Transverse colon (tissue), 4 donors: ENCODE results near the gene LCE7A. TPM values are rescaled to one million over a fixed set of nuclear protein-coding genes. Genes with fewer than 3 reads are reported as not detected.

Source experiments
- DNase-seq: peaks from one replicate; pipeline ENCODE4 v3.0.0-alpha.2; 2019
- H3K27ac ChIP-seq, 4 donors: fragments of 200-600 bp; sonication (generic); 2 replicates each; pipeline ENCODE4 v1.5.1; 2016 to 2018; ENCODE audit warnings: inconsistent platforms in 4 of 4
- H3K27me3 ChIP-seq: fragments of 200-600 bp; sonication (generic); 2 replicates; pipeline ENCODE4 v1.5.1; 2017; ENCODE audit warnings: inconsistent platforms
- H3K36me3 ChIP-seq, 4 donors: fragments of 200-600 bp; sonication (generic); 2 replicates each; pipeline ENCODE4 v1.5.1; 2017 to 2019; ENCODE audit warnings: inconsistent platforms in 4 of 4
- H3K4me1 ChIP-seq, 4 donors: fragments of 200-600 bp; sonication (generic); 2 replicates each; pipeline ENCODE4 v1.5.1; 2017 to 2020; ENCODE audit warnings: inconsistent platforms in 4 of 4
- H3K4me3 ChIP-seq, 4 donors: fragments of 200-600 bp; sonication (generic); 1 replicate in 1 of 4; 2 replicates in 3 of 4; pipeline versions ENCODE4 v1.5.1 to v1.6.1; 2017 to 2019; ENCODE audit warnings: inconsistent platforms in 4 of 4
- H3K9me3 ChIP-seq, 2 donors: fragments of 200-600 bp; sonication (generic); 2 replicates each; pipeline ENCODE4 v1.5.1; 2017 to 2019; ENCODE audit warnings: inconsistent platforms in 2 of 2
- EP300 ChIP-seq: sonication (generic); formaldehyde crosslinking; IDR thresholded peaks from one replicate; pipeline ENCODE4 v1.6.1; 2017; ENCODE audit warnings: antibody characterized with exemption, low read depth
- POLR2A ChIP-seq: fragments of 450-650 bp; IDR thresholded peaks from one replicate; pipeline ENCODE4 v1.6.1; 2016; ENCODE audit warnings: antibody characterized with exemption, mild to moderate bottlenecking, moderate library complexity
- POLR2AphosphoS5 ChIP-seq, 3 donors: sonication (generic); formaldehyde crosslinking; IDR thresholded peaks; one replicate each; pipeline ENCODE4 v1.6.1; 2016; ENCODE audit warnings: antibody characterized with exemption in 3 of 3
- WGBS, 2 donors: methylation state at CpG; one replicate each; pipeline ENCODE4 v1.1.5; 2018; ENCODE audit warnings: low coverage in 1 of 2; 5-methylcytosine and 5-hydroxymethylcytosine counted together
- in situ Hi-C, 4 donors: fragments of 200-750 bp; cut with MboI; loops; one replicate each; pipeline versions ENCODE4 v1.15.0 to v1.15.1; 2017; ENCODE audit warnings: low sequenced_read_pairs in 3 of 4, low pct_ligation_motif_present in 1 of 4, low pct_unique_long_range_greater_than_20kb in 1 of 4
- intact Hi-C: fragments of 100-400 bp; cut with DNase I; formaldehyde crosslinking; loops from one replicate; pipeline ENCODE4 v1.15.1; 2023; ENCODE audit warnings: low total_unique reads
- total RNA-seq, 4 donors: library from RNA; depleted of rRNA; stranded (reverse); fragments of >200 nt; gene quantifications; one replicate each; pipeline ENCODE4 v1.1.0, GENCODE V29; 2016
- TF ChIP-seq, protein P1 (sequence below), 5 experiments: fragments of 200-600 bp in 3 of 5; fragments of 450-650 bp in 2 of 5; sonication (generic) in 3 of 5; IDR thresholded peaks; 1 replicate in 2 of 5; 2 replicates in 3 of 5; pipeline ENCODE4 v1.5.1; 2016 to 2017; ENCODE audit warnings: antibody characterized with exemption in 5 of 5, inconsistent platforms in 3 of 5, mild to moderate bottlenecking in 2 of 5, moderate library complexity in 1 of 5

Gene LCE7A
- total RNA-seq, 4 donors from 2014 or later: not detected

DNA sequence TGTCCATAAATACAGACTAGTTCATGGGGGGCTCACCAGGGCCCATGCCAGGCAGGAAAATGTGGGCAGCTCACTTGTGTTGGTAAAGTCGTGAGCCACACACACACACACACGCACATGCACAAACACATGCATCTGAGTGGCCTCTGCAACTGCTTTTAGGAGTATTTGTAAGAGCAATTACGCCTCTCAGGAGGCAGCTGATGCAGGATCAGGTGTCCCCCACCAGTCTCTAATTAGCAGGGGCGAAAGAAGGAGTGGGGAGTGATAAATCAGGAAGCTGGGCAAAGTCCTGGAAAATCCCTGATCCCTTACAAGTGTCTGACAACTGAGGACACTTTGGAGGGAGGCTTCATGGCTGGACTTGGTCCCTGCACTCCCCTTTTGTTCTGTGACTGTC is 42.8 kb downstream of the LCE7A start:
- Histone ChIP-seq H3K27ac (no peak overlapping the region), H3K9me3 (no peaks in the 10 kb centered on the region), H3K4me1 (no peaks in the 10 kb centered on the region), H3K27me3 (no peaks in the 10 kb centered on the region), H3K4me3 (no peak overlapping the region), H3K36me3 (no peaks in the 10 kb centered on the region)
- WGBS, 2 donors: 70% methylated on average over 4 of the region's 4 CpGs; no CpG with 5 or more reads in 1 of the 2 donors
- no peak for TF ChIP-seq EP300
- no peak for TF ChIP-seq POLR2AphosphoS5 (IDR thresholded peaks at IDR 0.05)
- no peak for TF ChIP-seq POLR2A
- TF ChIP-seq, protein P1, sequence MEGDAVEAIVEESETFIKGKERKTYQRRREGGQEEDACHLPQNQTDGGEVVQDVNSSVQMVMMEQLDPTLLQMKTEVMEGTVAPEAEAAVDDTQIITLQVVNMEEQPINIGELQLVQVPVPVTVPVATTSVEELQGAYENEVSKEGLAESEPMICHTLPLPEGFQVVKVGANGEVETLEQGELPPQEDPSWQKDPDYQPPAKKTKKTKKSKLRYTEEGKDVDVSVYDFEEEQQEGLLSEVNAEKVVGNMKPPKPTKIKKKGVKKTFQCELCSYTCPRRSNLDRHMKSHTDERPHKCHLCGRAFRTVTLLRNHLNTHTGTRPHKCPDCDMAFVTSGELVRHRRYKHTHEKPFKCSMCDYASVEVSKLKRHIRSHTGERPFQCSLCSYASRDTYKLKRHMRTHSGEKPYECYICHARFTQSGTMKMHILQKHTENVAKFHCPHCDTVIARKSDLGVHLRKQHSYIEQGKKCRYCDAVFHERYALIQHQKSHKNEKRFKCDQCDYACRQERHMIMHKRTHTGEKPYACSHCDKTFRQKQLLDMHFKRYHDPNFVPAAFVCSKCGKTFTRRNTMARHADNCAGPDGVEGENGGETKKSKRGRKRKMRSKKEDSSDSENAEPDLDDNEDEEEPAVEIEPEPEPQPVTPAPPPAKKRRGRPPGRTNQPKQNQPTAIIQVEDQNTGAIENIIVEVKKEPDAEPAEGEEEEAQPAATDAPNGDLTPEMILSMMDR (IDR thresholded peaks at IDR 0.05): no peak
- no peak for DNase-seq
- in situ Hi-C loops (no loop called here), intact Hi-C loops (no loop called here)

DNA sequence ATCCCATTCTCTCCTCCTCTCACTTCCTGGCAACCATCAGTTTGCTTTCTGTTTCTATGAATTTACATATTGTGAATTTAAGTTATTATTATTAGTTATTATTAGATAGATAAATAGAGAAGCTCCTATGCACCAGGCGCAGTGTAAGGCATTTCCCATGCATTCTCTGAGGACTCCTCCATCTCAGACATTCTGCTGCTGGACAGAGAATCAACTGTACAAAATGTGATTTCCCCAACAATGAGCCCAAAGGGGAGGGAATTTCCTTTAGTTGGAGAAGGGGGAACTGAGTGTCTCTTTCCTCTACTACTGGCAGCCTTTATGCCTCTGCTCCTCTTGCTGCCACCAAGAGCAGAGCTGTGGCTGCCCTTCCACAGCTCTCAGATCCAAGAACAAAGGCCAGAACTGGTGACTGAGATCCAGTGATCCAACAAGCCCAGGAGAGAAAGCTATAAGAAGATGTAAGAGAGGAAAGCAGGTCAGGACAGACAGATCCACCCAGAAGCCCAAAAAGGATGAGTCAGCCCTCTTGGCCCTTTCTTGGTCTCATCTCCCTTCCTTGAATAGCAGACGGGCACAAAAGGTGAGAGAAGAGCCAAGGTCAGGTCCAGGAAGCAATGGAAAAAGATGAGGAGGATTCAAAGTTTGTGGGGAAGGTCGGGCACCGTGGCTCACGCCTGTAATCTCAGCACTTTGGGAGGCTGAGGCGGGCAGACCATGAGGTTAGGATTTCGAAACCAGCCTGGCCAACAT is 45.1 kb downstream of the LCE7A start:
- H3K9me3 ChIP-seq: no peaks in the 10 kb centered on the region
- intact Hi-C loops: no loop called here
- H3K4me1 ChIP-seq: no peaks in the 10 kb centered on the region
- no peak overlapping the region for H3K4me3 ChIP-seq
- DNase-seq: no peak
- H3K27me3 ChIP-seq: no peaks in the 10 kb centered on the region
- 81 to 93% methylated on average over 7 of the region's 7 CpGs for WGBS, 2 donors
- no peak for TF ChIP-seq POLR2A
- TF ChIP-seq POLR2AphosphoS5 (IDR thresholded peaks at IDR 0.05): no peak
- TF ChIP-seq EP300: no peak
- TF ChIP-seq, protein P1 (IDR thresholded peaks at IDR 0.05): no peak
- no peak overlapping the region for H3K27ac ChIP-seq
- no peaks in the 10 kb centered on the region for H3K36me3 ChIP-seq
- in situ Hi-C loops: no loop called here

DNA sequence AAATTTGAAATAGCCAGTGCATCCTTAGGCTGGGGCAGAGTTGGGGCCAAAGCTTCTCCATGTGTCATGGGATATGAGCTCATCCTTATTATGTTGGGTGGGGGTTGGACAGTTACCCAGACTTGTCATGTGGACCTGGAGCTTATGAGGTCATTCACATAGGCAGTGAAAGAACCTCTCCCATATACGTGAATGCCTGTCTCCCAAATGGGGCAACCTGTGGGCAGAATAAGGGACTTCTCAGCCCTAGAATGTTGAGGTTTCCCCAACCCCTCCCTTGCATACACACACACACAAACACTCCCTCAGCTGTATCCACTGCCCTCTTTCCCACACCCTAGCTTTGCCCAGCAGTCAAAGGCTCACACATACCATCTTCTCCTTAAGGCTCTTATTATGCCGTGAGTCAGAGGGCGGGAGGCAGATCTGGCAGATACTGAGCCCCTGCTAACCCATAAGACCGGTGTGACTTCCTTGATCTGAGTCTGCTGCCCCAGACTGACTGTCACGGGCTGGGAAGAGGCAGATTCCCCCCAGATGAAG is 46.3 kb downstream of the LCE7A start:
- TF ChIP-seq POLR2A (no peak), EP300 (no peak), POLR2AphosphoS5 (IDR thresholded peaks at IDR 0.05) (no peak)
- TF ChIP-seq, protein P1 (IDR thresholded peaks at IDR 0.05): no peak
- 49% methylated on average over 5 of the region's 5 CpGs; no CpG with 5 or more reads in 1 of the 2 donors for WGBS, 2 donors
- in situ Hi-C loops: no loop called here
- Histone ChIP-seq H3K4me3 (no peak overlapping the region), H3K27me3 (no peaks in the 10 kb centered on the region), H3K4me1 (no peaks in the 10 kb centered on the region), H3K27ac (no peak overlapping the region), H3K9me3 (no peaks in the 10 kb centered on the region), H3K36me3 (no peaks in the 10 kb centered on the region)
- intact Hi-C loops: no loop called here
- no peak for DNase-seq

DNA sequence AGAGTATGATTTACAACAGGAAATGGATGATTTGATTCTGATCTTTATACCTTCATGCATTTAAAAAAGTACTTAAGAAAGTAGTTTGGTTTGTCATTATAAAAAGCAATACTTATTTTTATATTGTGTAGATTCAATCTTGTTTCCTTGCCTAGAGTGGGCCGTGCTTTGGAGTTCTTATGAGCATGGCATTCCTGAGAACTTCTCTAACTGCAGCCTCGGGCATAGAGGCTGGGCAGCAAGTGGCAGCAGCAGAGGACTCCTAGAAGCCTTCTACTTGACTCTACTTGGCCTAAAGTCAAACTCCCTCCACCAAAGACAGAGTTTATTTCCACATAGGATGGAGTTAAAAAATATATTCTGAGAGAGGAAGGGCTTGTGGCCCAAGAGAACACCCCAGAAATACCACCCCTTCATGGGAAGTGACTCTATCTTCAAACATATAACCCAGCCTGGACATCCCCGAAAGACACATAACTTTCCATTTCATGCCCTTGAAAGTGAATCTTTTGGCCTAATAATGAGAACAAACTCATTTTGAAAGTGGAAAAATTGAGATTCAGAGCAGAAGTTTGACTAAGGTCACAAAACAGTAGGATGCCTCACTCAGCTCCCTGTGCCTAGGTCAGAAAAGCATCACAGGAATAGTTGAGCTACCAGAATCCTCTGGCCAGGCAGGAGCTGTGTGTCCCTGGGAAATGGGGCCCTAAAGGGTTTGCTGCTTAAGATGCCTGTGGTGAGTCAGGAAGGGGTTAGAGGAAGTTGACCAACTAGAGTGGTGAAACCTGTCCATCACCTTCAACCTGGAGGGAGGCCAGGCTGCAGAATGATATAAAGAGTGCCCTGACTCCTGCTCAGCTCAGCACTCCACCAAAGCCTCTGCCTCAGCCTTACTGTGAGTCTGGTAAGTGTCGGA is 48.1 kb downstream of the LCE7A start, which contains the start of gene IVL:
Gene IVL (plus strand): TSS at position 861 of the 916 bp plus-strand sequence. CDS start 1,252 bp downstream, outside the sequence.
- no peak for DNase-seq
- Histone ChIP-seq H3K36me3 (no peaks in the 10 kb centered on the region), H3K27ac (no peak within 1 kb of the TSS), H3K4me3 (no peak within 1 kb of the TSS), H3K9me3 (no peaks in the 10 kb centered on the region), H3K4me1 (no peaks in the 10 kb centered on the region), H3K27me3 (no peaks in the 10 kb centered on the region)
- TF ChIP-seq POLR2A (no peak), EP300 (no peak), POLR2AphosphoS5 (IDR thresholded peaks at IDR 0.05) (no peak)
- TF ChIP-seq, protein P1 (IDR thresholded peaks at IDR 0.05): no peak
- in situ Hi-C loops (no loop called here), intact Hi-C loops (no loop called here)
- 65 to 67% methylated on average over 3 to 4 of the region's 4 CpGs for WGBS, 2 donors
